ENCODE results near the gene CHRDL2. TPM values are rescaled to one million over a fixed set of nuclear protein-coding genes. Genes with fewer than 3 reads are reported as not detected.
"Not testable (repeated sequence)": the region's sequence is repeated elsewhere in the genome, so short reads cannot be mapped to it uniquely, and the experiment has no call there.

The CHRDL2 gene
- total RNA-seq, 1 donor from 2014 or later = not detected

GRCh38 chr11:74776546-74776945 lies 45.3 kb upstream of the CHRDL2 start:
- H3K4me3 ChIP-seq (ENCODE audit: low read depth, low read length) = no peak overlapping the region
- H3K36me3 ChIP-seq (ENCODE audit: control insufficient read depth, insufficient read depth, low read length) = no peaks in the 10 kb centered on the region
- DNase-seq (ENCODE audit: low read depth) = no peak
- no peak for TF ChIP-seq CTCF (IDR thresholded peaks at IDR 0.05; ENCODE audit: insufficient read depth, low read length, poor library complexity, severe bottlenecking)
- no peaks in the 10 kb centered on the region for H3K27me3 ChIP-seq (ENCODE audit: control insufficient read depth, insufficient read depth, low read length)

- no peak for DNase-seq (ENCODE audit: low read depth)
- Histone ChIP-seq H3K27me3 (ENCODE audit: control insufficient read depth, insufficient read depth, low read length) (no peaks in the 10 kb centered on the region), H3K4me3 (ENCODE audit: low read depth, low read length) (no peak overlapping the region), H3K36me3 (ENCODE audit: control insufficient read depth, insufficient read depth, low read length) (no peaks in the 10 kb centered on the region)
- TF ChIP-seq CTCF (IDR thresholded peaks at IDR 0.05; ENCODE audit: insufficient read depth, low read length, poor library complexity, severe bottlenecking) = no peak
Observed at GRCh38 chr11:74775762-74776161, 44.5 kb upstream of the CHRDL2 start.

- DNase-seq (ENCODE audit: low read depth) = no peak
- no peak for TF ChIP-seq CTCF (IDR thresholded peaks at IDR 0.05; ENCODE audit: insufficient read depth, low read length, poor library complexity, severe bottlenecking)
- Histone ChIP-seq H3K4me3 (ENCODE audit: low read depth, low read length) (no peak overlapping the region), H3K36me3 (ENCODE audit: control insufficient read depth, insufficient read depth, low read length) (no peaks in the 10 kb centered on the region), H3K27me3 (ENCODE audit: control insufficient read depth, insufficient read depth, low read length) (no peaks in the 10 kb centered on the region)
Observed at GRCh38 chr11:74773476-74773875, 42.2 kb upstream of the CHRDL2 start.

- H3K4me3 ChIP-seq (ENCODE audit: low read depth, low read length) = no peak overlapping the region
- no peak for DNase-seq (ENCODE audit: low read depth)
- no peaks in the 10 kb centered on the region for H3K36me3 ChIP-seq (ENCODE audit: control insufficient read depth, insufficient read depth, low read length)
- TF ChIP-seq CTCF (IDR thresholded peaks at IDR 0.05; ENCODE audit: insufficient read depth, low read length, poor library complexity, severe bottlenecking) = no peak
- no peaks in the 10 kb centered on the region for H3K27me3 ChIP-seq (ENCODE audit: control insufficient read depth, insufficient read depth, low read length)
Observed at GRCh38 chr11:74771139-74771538, 39.9 kb upstream of the CHRDL2 start.

GRCh38 chr11:74770456-74770855 lies 39.2 kb upstream of the CHRDL2 start:
- no peak for DNase-seq (ENCODE audit: low read depth)
- TF ChIP-seq CTCF (IDR thresholded peaks at IDR 0.05; ENCODE audit: insufficient read depth, low read length, poor library complexity, severe bottlenecking) = no peak

GRCh38 chr11:74769055-74769707 lies 38.0 kb upstream of the CHRDL2 start:
- TF ChIP-seq CTCF (IDR thresholded peaks at IDR 0.05; ENCODE audit: insufficient read depth, low read length, poor library complexity, severe bottlenecking) = no peak
- Histone ChIP-seq H3K27me3 (ENCODE audit: control insufficient read depth, insufficient read depth, low read length) (no peaks in the 10 kb centered on the region), H3K4me3 (ENCODE audit: low read depth, low read length) (no peak overlapping the region), H3K36me3 (ENCODE audit: control insufficient read depth, insufficient read depth, low read length) (no peaks in the 10 kb centered on the region)
- DNase-seq (ENCODE audit: low read depth) = no peak

More at GRCh38 chr11:74770456-74770855, 39.2 kb upstream of the CHRDL2 start:
- H3K27me3 ChIP-seq (ENCODE audit: control insufficient read depth, insufficient read depth, low read length) = no peaks in the 10 kb centered on the region
- H3K4me3 ChIP-seq (ENCODE audit: low read depth, low read length) = no peak overlapping the region
- H3K36me3 ChIP-seq (ENCODE audit: control insufficient read depth, insufficient read depth, low read length) = no peaks in the 10 kb centered on the region

- not testable (repeated sequence) for DNase-seq (ENCODE audit: low read depth); H3K27me3 ChIP-seq (ENCODE audit: control insufficient read depth, insufficient read depth, low read length); H3K36me3 ChIP-seq (ENCODE audit: control insufficient read depth, insufficient read depth, low read length); H3K4me3 ChIP-seq (ENCODE audit: low read depth, low read length)
Observed at GRCh38 chr11:74768172-74768651, 37.0 kb upstream of the CHRDL2 start.

All from kidney epithelial cell (primary cell).